HepG2 (cell line): ENCODE measurements around the gene RGS6. TPM values are rescaled to one million over a fixed set of nuclear protein-coding genes. Genes with fewer than 3 reads are reported as not detected.

Experiments used
- ATAC-seq: fragments of 200-7000 bp; cut with Tn5 transposase; 3 replicates; pipeline ENCODE4 v1.9.1; 2020; ENCODE audit warnings: mild to moderate bottlenecking, moderate library complexity
- BruUV-seq: library from RNA; stranded (reverse); fragments of 400-500 nt; replicated peaks from 2 replicates; lab custom pipeline; 2021; lab: Mats Ljungman, UMichigan
- CTCF ChIA-PET: fragments of 300-600 bp; formaldehyde crosslinking; extraction: SDS; loops from one replicate; lab custom pipeline; 2021; ENCODE audit warnings: low total read pairs, inconsistent platforms, low intra/inter-chr PET ratio; lab: Yijun Ruan, JAX
- POLR2A ChIA-PET: fragments of 350-600 bp; sonication (Branson Sonifier 250); formaldehyde crosslinking; loops from one replicate; lab custom pipeline; 2020; ENCODE audit warnings: antibody characterized with exemption, inconsistent platforms; lab: Yijun Ruan, JAX
- DNase-seq: peaks from one replicate; pipeline ENCODE4 v3.0.0-alpha.2; 2015; ENCODE audit warnings: low spot score
- FAIRE-seq: peaks from 3 replicates; lab custom pipeline; 2011; peaks lifted over from hg19 to GRCh38; lab: Jason Lieb, UNC
- H2AFZ ChIP-seq: one replicate; pipeline ENCODE4 v1.6.1; 2011; ENCODE audit warnings: low read length, inconsistent platforms
- H3K27ac ChIP-seq: fragments of 300-600 bp; 3 replicates; pipeline ENCODE4 v1.8.0; 2011; ENCODE audit warnings: mixed run types, mild to moderate bottlenecking, mixed read lengths, low read length, inconsistent platforms; ENCODE audit not compliant: insufficient read depth; ENCODE audit errors: extremely low read length
- H3K27me3 ChIP-seq, 2 experiments: fragments of 200-600 bp in 1 of 2; 2 replicates in 1 of 2; 3 replicates in 1 of 2; pipeline versions ENCODE4 v1.6.0 to v1.8.0; 2011; ENCODE audit warnings: low read length in 2 of 2, mild to moderate bottlenecking in 2 of 2, moderate library complexity in 2 of 2, inconsistent platforms in 1 of 2; ENCODE audit not compliant: insufficient read depth in 2 of 2, control insufficient read depth in 1 of 2
- H3K36me3 ChIP-seq, 2 experiments: fragments of 200-600 bp in 1 of 2; replicated peaks in 1 of 2; 2 replicates in 1 of 2; 3 replicates in 1 of 2; pipeline versions ENCODE4 v1.5.1 to v1.8.0; 2011; ENCODE audit warnings: low read length in 2 of 2, inconsistent platforms in 1 of 2; ENCODE audit not compliant: insufficient read depth in 2 of 2, control insufficient read depth in 1 of 2
- H3K4me1 ChIP-seq: 2 replicates; pipeline ENCODE4 v1.5.1; 2012; ENCODE audit warnings: low read length, inconsistent platforms; ENCODE audit not compliant: insufficient read depth
- H3K4me2 ChIP-seq: 2 replicates; pipeline ENCODE4 v1.6.0; 2011; ENCODE audit warnings: low read depth, low read length, inconsistent platforms
- H3K4me3 ChIP-seq, 3 experiments: fragments of 200-600 bp in 1 of 3; sonication (generic), shearing (Covaris generic) in 1 of 3; replicated peaks in 1 of 3; 2 replicates each; pipeline ENCODE4 v1.5.1; 2011 to 2016; ENCODE audit warnings: low read length in 3 of 3, inconsistent platforms in 2 of 3, low read depth in 2 of 3, mild to moderate bottlenecking in 2 of 3, control low read depth in 1 of 3, mixed read lengths in 1 of 3; ENCODE audit not compliant: insufficient read depth in 1 of 3
- H3K79me2 ChIP-seq: one replicate; pipeline ENCODE4 v1.6.1; 2011; ENCODE audit warnings: low read length, inconsistent platforms; ENCODE audit not compliant: insufficient read depth
- H3K9ac ChIP-seq: 2 replicates; pipeline ENCODE4 v1.6.0; 2011; ENCODE audit warnings: mild to moderate bottlenecking, low read depth, low read length, inconsistent platforms; ENCODE audit not compliant: insufficient read depth
- H3K9me3 ChIP-seq: 2 replicates; pipeline ENCODE4 v1.5.1; 2012; ENCODE audit warnings: mild to moderate bottlenecking, low read length
- H4K20me1 ChIP-seq: 2 replicates; pipeline ENCODE4 v1.6.0; 2011; ENCODE audit warnings: inconsistent platforms, mild to moderate bottlenecking, low read length, moderate library complexity; ENCODE audit not compliant: insufficient read depth
- CREB3 ChIP-seq: sonication (generic); formaldehyde crosslinking; IDR thresholded peaks from 2 replicates; pipeline ENCODE4 v1.5.0; 2020; ENCODE audit warnings: missing genetic modification reagents
- CREBL2 ChIP-seq: sonication (generic); formaldehyde crosslinking; IDR thresholded peaks from 2 replicates; pipeline ENCODE4 v1.8.1; 2023; ENCODE audit warnings: missing genetic modification reagents, mild to moderate bottlenecking, borderline replicate concordance
- HDAC1 ChIP-seq: sonication (generic); formaldehyde crosslinking; IDR thresholded peaks from 2 replicates; pipeline ENCODE4 v1.5.1; 2020; ENCODE audit warnings: mild to moderate bottlenecking, missing genetic modification reagents
- HIVEP1 ChIP-seq: sonication (generic); formaldehyde crosslinking; IDR thresholded peaks from 2 replicates; pipeline ENCODE4 v1.4.0; 2020; ENCODE audit warnings: mild to moderate bottlenecking, missing genetic modification reagents
- HNRNPLL ChIP-seq: fragments of 200-400 bp; formaldehyde crosslinking; IDR thresholded peaks from 2 replicates; pipeline ENCODE4 v1.6.1; 2017; ENCODE audit warnings: mild to moderate bottlenecking, low read depth, low read length; ENCODE audit not compliant: poor library complexity, severe bottlenecking
- MXD4 ChIP-seq: IDR thresholded peaks from 2 replicates; pipeline ENCODE4 v1.6.1; 2016; ENCODE audit warnings: mild to moderate bottlenecking, missing biosample characterization, missing genetic modification reagents
- NFKB2 ChIP-seq: sonication (generic); formaldehyde crosslinking; IDR thresholded peaks from 2 replicates; pipeline ENCODE4 v1.4.0; 2020; ENCODE audit warnings: missing genetic modification reagents, borderline replicate concordance
- REL ChIP-seq: sonication (generic); formaldehyde crosslinking; conservative IDR thresholded peaks from 2 replicates; pipeline ENCODE4 v1.8.0; 2022; ENCODE audit warnings: mild to moderate bottlenecking, missing genetic modification reagents, moderate library complexity
- SIX1 ChIP-seq: sonication (generic); formaldehyde crosslinking; IDR thresholded peaks from 2 replicates; pipeline ENCODE4 v1.4.0; 2020; ENCODE audit warnings: missing genetic modification reagents, borderline replicate concordance
- THAP7 ChIP-seq: sonication (generic); formaldehyde crosslinking; IDR thresholded peaks from 2 replicates; pipeline ENCODE4 v1.8.1; 2023; ENCODE audit warnings: mild to moderate bottlenecking, missing genetic modification reagents
- ZBTB42 ChIP-seq: sonication (generic); formaldehyde crosslinking; IDR thresholded peaks from 2 replicates; pipeline ENCODE4 v1.5.0; 2020; ENCODE audit warnings: mild to moderate bottlenecking, missing genetic modification reagents
- ZFP36L2 ChIP-seq: sonication (generic); formaldehyde crosslinking; IDR thresholded peaks from 2 replicates; pipeline ENCODE4 v1.4.0; 2020; ENCODE audit warnings: missing genetic modification reagents
- ZKSCAN1 ChIP-seq: fragments of 150-350 bp; IDR thresholded peaks from 2 replicates; pipeline ENCODE4 v1.6.1; 2014; ENCODE audit warnings: low read length
- ZMYM4 ChIP-seq: sonication (generic); formaldehyde crosslinking; IDR thresholded peaks from 2 replicates; pipeline ENCODE4 v1.8.1; 2023; ENCODE audit warnings: mild to moderate bottlenecking, missing genetic modification reagents
- ZNF180 ChIP-seq: sonication (generic); formaldehyde crosslinking; IDR thresholded peaks from 2 replicates; pipeline ENCODE4 v1.4.0; 2020; ENCODE audit warnings: low read depth, missing genetic modification reagents, borderline replicate concordance
- ZNF256 ChIP-seq: sonication (generic); formaldehyde crosslinking; conservative IDR thresholded peaks from 2 replicates; pipeline ENCODE4 v1.4.0; 2020; ENCODE audit warnings: missing genetic modification reagents
- ZNF367 ChIP-seq: sonication (generic); formaldehyde crosslinking; IDR thresholded peaks from 2 replicates; pipeline ENCODE4 v1.4.0; 2020; ENCODE audit warnings: missing genetic modification reagents, borderline replicate concordance
- ZNF468 ChIP-seq: sonication (generic); formaldehyde crosslinking; IDR thresholded peaks from 2 replicates; pipeline ENCODE4 v1.8.0; 2022; ENCODE audit warnings: mild to moderate bottlenecking, moderate library complexity, missing genetic modification reagents
- ZNF530 ChIP-seq: sonication (generic); formaldehyde crosslinking; IDR thresholded peaks from 2 replicates; pipeline ENCODE4 v1.5.0; 2020; ENCODE audit warnings: low read depth, mild to moderate bottlenecking, missing genetic modification reagents
- ZNF790 ChIP-seq: sonication (generic); formaldehyde crosslinking; IDR thresholded peaks from 2 replicates; pipeline ENCODE4 v1.8.0; 2022; ENCODE audit warnings: missing genetic modification reagents, mild to moderate bottlenecking, borderline replicate concordance
- WGBS: methylation state at CpG from one replicate; pipeline ENCODE4 v1.1.6; 2017; ENCODE audit warnings: low lambda C conversion rate; 5-methylcytosine and 5-hydroxymethylcytosine counted together
- in situ Hi-C: cut with HindIII; loops from 2 replicates; pipeline ENCODE4 v1.10.0; 2017; ENCODE audit warnings: low pct_unique_long_range_greater_than_20kb; ENCODE audit not compliant: extremely low pct_ligation_motif_present
- intact Hi-C: fragments of 100-400 bp; cut with micrococcal nuclease; formaldehyde crosslinking; loops from one replicate; pipeline ENCODE4 v1.10.0; 2022; ENCODE audit not compliant: unreplicated experiment
- polyA plus RNA-seq, 8 experiments: library from polyadenylated mRNA; depleted of rRNA in 3 of 8; stranded (reverse) in 7 of 8; unstranded in 1 of 8; fragments of >200 nt; fragmentation: Illumina TruSeq in 4 of 8; extraction: Trizol in 4 of 8; gene quantifications; 2 replicates each; pipeline versions ENCODE4 v1.2.1 to v1.2.3, GENCODE V29; 2011 to 2016; ENCODE audit warnings: low read depth in 4 of 8, missing spikeins in 1 of 8, mixed read lengths in 1 of 8; ENCODE audit not compliant: insufficient read depth in 1 of 8
- total RNA-seq, 5 experiments: library from RNA; depleted of rRNA; stranded (reverse); fragments of >200 nt; fragmentation: Illumina TruSeq; extraction: Trizol; gene quantifications; 2 replicates each; pipeline ENCODE4 v1.2.3, GENCODE V29; 2016; ENCODE audit warnings: low read depth in 1 of 5

The RGS6 gene
- total and polyA plus RNA-seq, 2 of the 13 experiments (the other 11 are each of a cell fraction or from before 2014, with no cell fraction given), result not detected

GRCh38 chr14:72495668-72496067, 563.4 kb downstream of the RGS6 start:
- ChIA-PET CTCF (no interaction called here), POLR2A (no interaction called here)
- no CpG with 5 or more reads among the region's 1 CpG for WGBS
- intact Hi-C loops, result no loop called here
- no peak overlapping the region for H2AFZ ChIP-seq
- no peaks in the 10 kb centered on the region for H4K20me1 ChIP-seq
- ATAC-seq (no peak), FAIRE-seq (no peak), DNase-seq (no peak)
- H3K27me3 ChIP-seq, result no peaks in the 10 kb centered on the region; a peak in 1 of 5 replicates
- in situ Hi-C loops, result no loop called here
- H3K4me3 ChIP-seq, result no peak overlapping the region
- H3K9me3 ChIP-seq, result peaks cover 17% of the 10 kb centered on the region
- BruUV-seq, result no TSS peak
- TF ChIP-seq THAP7 (no peak), ZNF530 (CRISPR knock-in tag) (no peak), HIVEP1 (CRISPR knock-in tag) (no peak), SIX1 (CRISPR knock-in tag) (no peak), CREB3 (CRISPR knock-in tag) (no peak), REL (CRISPR knock-in tag) (no peak), ZNF468 (CRISPR knock-in tag) (no peak)
- H3K4me2 ChIP-seq, result no peak overlapping the region
- no peak overlapping the region for H3K27ac ChIP-seq
- H3K4me1 ChIP-seq, result no peaks in the 10 kb centered on the region
- H3K9ac ChIP-seq, result no peak overlapping the region
- H3K79me2 ChIP-seq, result no peaks in the 10 kb centered on the region
- H3K36me3 ChIP-seq, result no peaks in the 10 kb centered on the region

- Histone ChIP-seq H3K4me3 (no peak overlapping the region), H3K36me3 (no peaks in the 10 kb centered on the region), H3K9me3 (peaks cover 14% of the 10 kb centered on the region), H2AFZ (no peak overlapping the region), H3K27ac (no peak overlapping the region), H3K27me3 (no peaks in the 10 kb centered on the region; a peak in 1 of 5 replicates), H3K4me2 (no peak overlapping the region), H3K9ac (no peak overlapping the region), H3K4me1 (no peaks in the 10 kb centered on the region), H3K79me2 (no peaks in the 10 kb centered on the region), H4K20me1 (no peaks in the 10 kb centered on the region)
- no peak for ATAC-seq
- DNase-seq, result no peak
- 0% methylated on average over 4 of the region's 7 CpGs for WGBS
- intact Hi-C loops (no loop called here), in situ Hi-C loops (no loop called here)
- no TSS peak for BruUV-seq
- ChIA-PET CTCF (no interaction called here), POLR2A (no interaction called here)
- no peak for FAIRE-seq
- TF ChIP-seq ZNF790 (no peak), ZFP36L2 (no peak), HDAC1 (no peak), ZBTB42 (CRISPR knock-in tag) (no peak), CREBL2 (no peak), ZNF180 (no peak), ZKSCAN1 (no peak), NFKB2 (CRISPR knock-in tag) (no peak), ZMYM4 (CRISPR knock-in tag) (no peak), MXD4 (CRISPR knock-in tag) (no peak), HNRNPLL (no peak), ZNF256 (CRISPR knock-in tag) (no peak), ZNF367 (CRISPR knock-in tag) (no peak)
These were observed 566.4 kb downstream of the RGS6 start for GRCh38 chr14:72498646-72499045.
